Measurements from ENCODE around the gene PHF21A. TPM values are rescaled to one million over a fixed set of nuclear protein-coding genes. Genes with fewer than 3 reads are reported as not detected.

The PHF21A gene
- total and polyA plus RNA-seq, 2 of the 8 experiments (the other 6 are each of a cell fraction or from before 2014, with no cell fraction given): 17.6 to 40.3 TPM

DNA sequence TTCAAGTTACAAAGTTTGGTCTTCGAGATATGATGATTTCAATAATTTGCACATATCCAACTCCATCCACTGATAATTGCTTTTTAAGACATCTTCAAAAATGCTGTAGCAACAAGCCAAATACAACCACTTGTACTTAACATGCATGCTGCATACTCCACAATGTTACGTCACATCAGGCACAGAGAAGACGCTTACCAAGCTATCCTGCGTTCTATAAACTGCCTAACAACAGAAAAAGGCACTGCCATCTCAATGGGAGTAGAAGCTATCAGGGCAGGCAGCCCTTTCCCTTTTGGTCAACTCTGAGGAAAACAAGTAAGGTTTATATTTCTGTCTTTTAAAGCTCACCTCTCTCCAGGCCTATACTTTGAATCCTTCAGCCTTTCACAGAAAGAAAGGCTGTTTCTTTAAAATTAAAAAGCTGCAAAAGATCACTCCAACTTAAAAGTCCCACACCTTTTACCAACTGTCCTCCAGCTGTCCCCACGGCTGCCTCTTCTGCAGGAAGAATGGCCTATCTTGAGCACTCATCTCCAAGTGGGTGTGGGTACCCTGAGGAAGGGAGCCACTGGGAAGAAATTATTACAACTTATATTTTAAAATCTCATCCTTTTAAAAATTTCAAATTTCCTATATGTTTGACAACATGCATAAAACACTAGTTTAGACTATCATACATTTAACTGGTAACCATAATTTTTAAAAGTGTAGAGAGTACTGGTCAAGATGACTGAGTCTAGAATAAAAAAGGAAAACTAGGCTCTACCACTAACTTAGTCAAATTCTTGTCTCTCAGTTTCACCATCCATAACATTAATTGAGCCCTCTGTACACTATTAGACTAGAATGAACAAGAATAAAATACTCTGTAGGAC lies 14.5 kb downstream of the PHF21A start:
- Histone ChIP-seq H3K9ac (replicated peaks in 1 of 4; ENCODE audit: extremely low read depth in 1 of 4, low read depth in 3 of 4, low read length in 3 of 4) (peak overlapping the region in 1 of 4 experiments; percentile 37; a peak in 1 of 7 replicates), H3K18ac (ENCODE audit: extremely low read depth, low read length) (no peak overlapping the region), H3K27me3 (replicated peaks in 1 of 4; ENCODE audit: control insufficient read depth in 3 of 4, extremely low read depth in 1 of 4, insufficient read depth in 3 of 4, low read length in 3 of 4) (no peaks in the 10 kb centered on the region), H3K4me3 (ENCODE audit: extremely low read depth in 1 of 4, insufficient read depth in 2 of 4, low read depth in 3 of 4, low read length in 4 of 4) (no peak overlapping the region), H3K4me2 (ENCODE audit: insufficient read depth in 1 of 2, low read depth in 2 of 2, low read length in 2 of 2) (peak overlapping the region in 1 of 2 experiments; percentile 56; a peak in 1 of 4 replicates), H3K27ac (ENCODE audit: low read depth, low read length) (no peak overlapping the region), H3K4ac (replicated peaks; ENCODE audit: insufficient read length, low read depth, low read length) (no peak overlapping the region), H3K14ac (ENCODE audit: insufficient read length) (no peak overlapping the region), H4K20me1 (replicated peaks in 1 of 2; ENCODE audit: control insufficient read depth in 1 of 2, insufficient read depth in 2 of 2, low read length in 2 of 2) (no peaks in the 10 kb centered on the region), H3K23ac (ENCODE audit: insufficient read length) (no peak overlapping the region), H3K36me3 (ENCODE audit: control insufficient read depth in 2 of 4, insufficient read depth in 4 of 4, low read length in 3 of 4) (no peaks in the 10 kb centered on the region), H4K8ac (ENCODE audit: extremely low read depth, insufficient read depth, low read length) (no peak overlapping the region), H2BK5ac (ENCODE audit: low read depth, low read length) (no peak overlapping the region), H2BK15ac (ENCODE audit: low read length) (no peak overlapping the region), H3K56ac (replicated peaks; ENCODE audit: insufficient read length, low read depth, low read length) (no peak overlapping the region), H3K79me2 (ENCODE audit: control insufficient read depth in 1 of 2, insufficient read depth in 2 of 2, low read length in 2 of 2) (peaks cover 0 to 89% of the 10 kb centered on the region in 2 experiments; a peak in 3 of 4 replicates), H2AFZ (ENCODE audit: low read length) (no peak overlapping the region), H3K79me1 (ENCODE audit: low read depth, low read length) (no peaks in the 10 kb centered on the region; the same call in 1 of the 2 replicates), H3K9me3 (ENCODE audit: insufficient read depth in 2 of 2, low read depth in 1 of 2, low read length in 1 of 2) (no peaks in the 10 kb centered on the region), H4K5ac (ENCODE audit: insufficient read length, low read depth, low read length) (no peak overlapping the region), H4K91ac (replicated peaks; ENCODE audit: insufficient read length, low read length) (no peak overlapping the region), H2BK12ac (ENCODE audit: low read depth, low read length) (no peak overlapping the region), H3K4me1 (replicated peaks in 1 of 4; ENCODE audit: control insufficient read depth in 3 of 4, insufficient read depth in 4 of 4, low read length in 3 of 4) (peaks cover 2 to 8% (median 4%) of the 10 kb centered on the region in 4 experiments; a peak in 5 of 7 replicates), H2BK120ac (replicated peaks; ENCODE audit: low read depth, low read length) (no peak overlapping the region), H3K23me2 (ENCODE audit: low read depth, low read length) (no peaks in the 10 kb centered on the region), H2AK5ac (ENCODE audit: low read depth, low read length) (no peak overlapping the region), H2BK20ac (ENCODE audit: low read length) (no peak overlapping the region)
- ChIA-PET CTCF (ENCODE audit: partially characterized antibody) (no interaction called here), POLR2A (ENCODE audit: partially characterized antibody) (interaction anchor here (0.6 to 1.0 kb wide), 4 partner anchors 12 to 91 kb away, joined by 3 to 4 read pairs (median 3); no protein-coding TSS in a partner anchor)
- FAIRE-seq: no peak
- WGBS, 2 experiments (ENCODE audit: extremely low coverage in 1 of 2, insufficient coverage in 1 of 2, insufficient read length in 1 of 2, insufficient replicate concordance in 2 of 2, low coverage in 1 of 2, low lambda C conversion rate in 2 of 2, missing lambda C conversion rate in 1 of 2): 66% methylated on average over 5 of the region's 5 CpGs; no CpG with 5 or more reads in 1 of the 2 experiments
- DNase-seq (ENCODE audit: low read depth in 1 of 2, low spot score in 2 of 2): no peak
- TF ChIP-seq CEBPB (IDR thresholded peaks at IDR 0.05; ENCODE audit: low read depth, low read length) (peak; percentile 65; the same call in 1 of the 2 replicates), TAF1 (IDR thresholded peaks at IDR 0.05; ENCODE audit: low read depth, low read length) (no peak), RFX5 (IDR thresholded peaks at IDR 0.05; ENCODE audit: borderline replicate concordance, low read depth, low read length) (0 out of 2 replicates have a peak, but pooled peaks have one; percentile 50)
